Type B pancreatic cell (in vitro differentiated cells): ENCODE measurements around the gene SETBP1. TPM values are rescaled to one million over a fixed set of nuclear protein-coding genes. Genes with fewer than 3 reads are reported as not detected.

Experiments
- DNase-seq: peaks from one replicate; pipeline ENCODE4 v3.0.0; 2021; ENCODE audit warnings: mixed read lengths; ENCODE audit not compliant: unreplicated experiment; ENCODE audit errors: extremely low spot score
- H3K27ac Mint-ChIP-seq: 2 replicates; pipeline ENCODE4 v1.8.0; 2021; ENCODE audit warnings: mild to moderate bottlenecking, mixed read lengths
- H3K27me3 Mint-ChIP-seq: 2 replicates; pipeline ENCODE4 v1.8.0; 2021; ENCODE audit warnings: mixed read lengths
- H3K36me3 Mint-ChIP-seq: 2 replicates; pipeline ENCODE4 v1.8.0; 2021; ENCODE audit warnings: mixed read lengths
- H3K4me1 Mint-ChIP-seq: one replicate; pipeline ENCODE4 v1.8.0; 2021; ENCODE audit warnings: mixed read lengths; ENCODE audit not compliant: unreplicated experiment
- H3K4me3 Mint-ChIP-seq: 2 replicates; pipeline ENCODE4 v1.8.0; 2021; ENCODE audit warnings: mild to moderate bottlenecking, mixed read lengths
- H3K9me3 Mint-ChIP-seq: 2 replicates; pipeline ENCODE4 v1.8.0; 2021; ENCODE audit warnings: mixed read lengths
- CTCF ChIP-seq: fragments of 200-600 bp; sonication (generic); conservative IDR thresholded peaks from 2 replicates; pipeline ENCODE4 v1.5.0; 2021; ENCODE audit warnings: antibody characterized with exemption, mild to moderate bottlenecking
- long read RNA-seq: library from polyadenylated mRNA; unstranded; transcript quantifications from one replicate; pipeline ENCODE4 v2.0.0, GENCODE V29; 2020
- total RNA-seq: library from RNA; stranded (reverse); gene quantifications from 2 replicates; pipeline ENCODE4 v1.2.1, GENCODE V29; 2021; ENCODE audit warnings: low replicate concordance

SETBP1 gene
- total RNA-seq: 17.3 and 62.7 TPM in 2 replicates
- long read RNA-seq, partial matches to known transcripts: 2 of 8 reads
- long read RNA-seq, other reads (novel, unspliced or antisense): 6 of 8 reads

GRCh38 chr18:44680273-44681075 lies at the start of gene SETBP1:
SETBP1 (plus strand) TSS chr18:44680888; CDS start chr18:44701347, 20,459 bp downstream.
- peaks cover 6% of the 10 kb centered on the region for H3K27me3 Mint-ChIP-seq
- H3K9me3 Mint-ChIP-seq: no peaks in the 10 kb centered on the region
- peak; percentile 81 for DNase-seq
- H3K4me1 Mint-ChIP-seq: peaks cover 11% of the 10 kb centered on the region
- TF ChIP-seq CTCF: no peak
- peak within 1 kb of the TSS; percentile 79 for H3K27ac Mint-ChIP-seq
- H3K36me3 Mint-ChIP-seq: peaks cover 3% of the 10 kb centered on the region
- H3K4me3 Mint-ChIP-seq: no peak within 1 kb of the TSS

GRCh38 chr18:44632469-44633145 lies 48.1 kb upstream of the SETBP1 start:
- Mint-ChIP-seq H3K27ac (no peak overlapping the region), H3K9me3 (no peaks in the 10 kb centered on the region), H3K36me3 (no peaks in the 10 kb centered on the region), H3K27me3 (no peaks in the 10 kb centered on the region), H3K4me3 (no peak overlapping the region), H3K4me1 (no peaks in the 10 kb centered on the region)
- no peak for DNase-seq
- TF ChIP-seq CTCF: no peak

- Mint-ChIP-seq H3K27me3 (peaks cover 2% of the 10 kb centered on the region), H3K27ac (no peak overlapping the region), H3K4me1 (no peaks in the 10 kb centered on the region), H3K9me3 (no peaks in the 10 kb centered on the region), H3K4me3 (no peak overlapping the region), H3K36me3 (no peaks in the 10 kb centered on the region)
- DNase-seq: no peak
- TF ChIP-seq CTCF: no peak
These were observed 45.1 kb upstream of the SETBP1 start for GRCh38 chr18:44635546-44635945.

GRCh38 chr18:44636241-44636640 lies 44.4 kb upstream of the SETBP1 start:
- no peak for TF ChIP-seq CTCF
- Mint-ChIP-seq H3K9me3 (no peaks in the 10 kb centered on the region), H3K27ac (peak overlapping the region; percentile 48), H3K27me3 (peaks cover 6% of the 10 kb centered on the region), H3K4me3 (no peak overlapping the region), H3K36me3 (no peaks in the 10 kb centered on the region), H3K4me1 (no peaks in the 10 kb centered on the region)
- DNase-seq: no peak

- H3K9me3 Mint-ChIP-seq: no peaks in the 10 kb centered on the region
- TF ChIP-seq CTCF: no peak
- H3K27me3 Mint-ChIP-seq: peaks cover 6% of the 10 kb centered on the region
- H3K4me3 Mint-ChIP-seq: peak overlapping the region; percentile 19
- no peaks in the 10 kb centered on the region for H3K36me3 Mint-ChIP-seq
- peak overlapping the region; percentile 89 for H3K27ac Mint-ChIP-seq
- no peaks in the 10 kb centered on the region for H3K4me1 Mint-ChIP-seq
- no peak for DNase-seq
These were observed 43.3 kb upstream of the SETBP1 start for GRCh38 chr18:44637210-44638033.
